ENCODE results near the gene PRKAG2.

Gene PRKAG2

GRCh38 chr7:151809146-151809863 is 67.6 kb downstream of the PRKAG2 start:
- Histone ChIP-seq H3K27ac (no peak overlapping the region), H3K4me3 (no peak overlapping the region)
- TF ChIP-seq CTCF (IDR thresholded peaks at IDR 0.05), result no peak
- no peak for DNase-seq (ENCODE audit: low spot score)

GRCh38 chr7:151808400-151809145 is 68.3 kb downstream of the PRKAG2 start:
- DNase-seq (ENCODE audit: low spot score), result no peak

GRCh38 chr7:151807846-151808245 is 69.1 kb downstream of the PRKAG2 start:
- Histone ChIP-seq H3K27ac (no peak overlapping the region), H3K4me3 (no peak overlapping the region)
- DNase-seq (ENCODE audit: low spot score), result no peak
- no peak for TF ChIP-seq CTCF (IDR thresholded peaks at IDR 0.05)

More at GRCh38 chr7:151808400-151809145, 68.3 kb downstream of the PRKAG2 start:
- Histone ChIP-seq H3K4me3 (no peak overlapping the region), H3K27ac (no peak overlapping the region)
- TF ChIP-seq CTCF (IDR thresholded peaks at IDR 0.05), result no peak

- no peak for TF ChIP-seq CTCF (IDR thresholded peaks at IDR 0.05)
- Histone ChIP-seq H3K4me3 (no peak overlapping the region), H3K27ac (no peak overlapping the region)
- DNase-seq (ENCODE audit: low spot score), result no peak
Measured at GRCh38 chr7:151806952-151807775, 69.8 kb downstream of the PRKAG2 start.

- Histone ChIP-seq H3K27ac (no peak overlapping the region), H3K4me3 (no peak overlapping the region)
- TF ChIP-seq CTCF (IDR thresholded peaks at IDR 0.05), result no peak
- DNase-seq (ENCODE audit: low spot score), result no peak
Measured at GRCh38 chr7:151806204-151806603, 70.7 kb downstream of the PRKAG2 start.

- no peak for DNase-seq (ENCODE audit: low spot score)
- no peak for TF ChIP-seq CTCF (IDR thresholded peaks at IDR 0.05)
Measured at GRCh38 chr7:151805191-151805590, 71.7 kb downstream of the PRKAG2 start.

More at GRCh38 chr7:151805191-151805590, 71.7 kb downstream of the PRKAG2 start:
- Histone ChIP-seq H3K4me3 (no peak overlapping the region), H3K27ac (no peak overlapping the region)

Data from coronary artery (tissue), 2 donors.